ENCODE measurements around the gene KATNB1.

The KATNB1 gene

GRCh38 chr16:57754354-57755060 lies 18.9 kb downstream of the KATNB1 start:
- no peak overlapping the region for H3K27ac ChIP-seq
- TF ChIP-seq CTCF (conservative IDR thresholded peaks at IDR 0.05): no peak
- TF ChIP-seq ZFX (IDR thresholded peaks at IDR 0.05): no peak

GRCh38 chr16:57755061-57755684 lies 19.6 kb downstream of the KATNB1 start:
- H3K27ac ChIP-seq: no peak overlapping the region
- no peak for TF ChIP-seq CTCF (conservative IDR thresholded peaks at IDR 0.05)
- no peak for TF ChIP-seq ZFX (IDR thresholded peaks at IDR 0.05)

DNA sequence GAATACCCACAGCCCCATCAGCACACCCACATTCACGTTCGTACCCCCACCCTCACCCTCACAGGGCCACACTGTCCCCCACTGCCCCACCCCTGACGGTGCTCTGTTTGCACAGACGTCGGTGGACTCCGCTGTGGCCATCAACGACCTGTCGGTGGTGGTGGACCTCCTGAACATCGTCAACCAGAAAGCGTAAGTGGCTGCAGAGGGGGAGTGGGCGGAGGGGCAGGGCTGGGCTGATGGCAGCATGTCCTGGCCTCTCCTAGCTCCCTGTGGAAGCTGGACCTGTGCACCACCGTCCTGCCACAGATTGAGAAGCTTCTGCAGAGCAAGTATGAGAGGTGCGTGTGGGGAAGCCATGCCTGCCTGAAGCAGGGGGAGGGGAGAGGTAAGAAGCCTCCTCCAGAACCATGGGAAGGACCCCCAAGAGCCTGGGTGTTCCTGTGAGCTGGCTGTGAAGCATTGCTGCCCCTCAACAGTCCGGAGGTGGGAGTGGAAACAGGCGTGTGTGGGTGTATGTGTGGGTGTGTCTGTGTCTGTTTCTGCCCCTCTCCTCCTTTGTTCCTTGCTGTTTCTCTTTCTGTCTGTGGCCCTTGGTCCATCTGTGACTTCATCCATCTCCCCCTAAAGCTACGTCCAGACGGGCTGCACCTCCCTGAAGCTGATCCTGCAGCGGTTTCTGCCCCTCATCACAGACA lies 20.3 kb downstream of the KATNB1 start:
- no peak for TF ChIP-seq ZFX (IDR thresholded peaks at IDR 0.05)
- TF ChIP-seq CTCF (conservative IDR thresholded peaks at IDR 0.05): no peak
- no peak overlapping the region for H3K27ac ChIP-seq

DNA sequence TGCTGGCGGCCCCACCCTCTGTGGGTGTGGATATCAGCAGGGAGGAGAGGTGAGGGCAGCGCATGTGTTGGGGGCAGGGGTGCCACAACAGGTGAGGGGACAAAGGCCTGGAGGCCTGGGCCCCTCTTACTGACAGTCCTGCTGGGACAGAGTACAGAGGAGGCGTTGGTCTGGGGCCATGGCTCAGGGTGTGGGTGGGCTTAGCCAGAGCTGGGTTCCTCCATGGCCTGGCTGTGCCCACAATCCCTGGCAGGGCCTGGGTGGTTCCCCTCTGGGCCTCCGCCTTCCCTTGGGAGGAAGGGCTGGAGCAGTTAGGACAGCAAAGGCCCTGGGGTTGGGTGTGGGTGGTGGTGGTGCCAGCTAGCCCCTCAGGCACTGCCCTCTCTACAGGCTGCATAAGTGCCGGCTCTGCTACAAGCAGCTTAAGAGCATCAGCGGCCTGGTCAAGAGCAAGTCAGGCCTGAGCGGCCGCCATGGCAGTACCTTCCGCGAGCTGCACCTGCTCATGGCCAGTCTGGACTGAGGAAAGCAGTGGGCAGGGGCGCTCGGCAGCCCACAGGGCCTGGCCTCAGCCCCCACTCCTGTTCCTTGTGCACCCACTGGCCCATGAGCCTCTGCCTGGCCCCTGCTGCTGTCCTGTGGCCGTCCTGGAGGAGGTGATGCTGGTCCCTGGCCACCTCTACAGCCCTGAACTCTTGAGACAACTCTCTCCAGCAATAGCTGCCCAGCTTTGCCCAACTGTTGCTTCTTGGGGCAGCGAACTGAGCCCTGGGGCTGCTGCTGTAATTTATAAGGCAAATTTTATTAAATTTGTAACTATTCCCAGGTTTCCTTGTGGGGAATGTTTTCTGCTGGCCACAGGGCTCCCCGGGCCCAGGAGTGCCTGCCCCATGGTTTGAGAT lies 21.1 kb downstream of the KATNB1 start:
- TF ChIP-seq CTCF (conservative IDR thresholded peaks at IDR 0.05) (0 out of 2 replicates have a peak, but pooled peaks have one; percentile 34), ZFX (IDR thresholded peaks at IDR 0.05) (no peak)
- no peak overlapping the region for H3K27ac ChIP-seq

GRCh38 chr16:57757326-57757786 lies 21.8 kb downstream of the KATNB1 start:
- no peak for TF ChIP-seq ZFX (IDR thresholded peaks at IDR 0.05)
- peak; percentile 96 for TF ChIP-seq CTCF (conservative IDR thresholded peaks at IDR 0.05)
- no peak overlapping the region for H3K27ac ChIP-seq

DNA sequence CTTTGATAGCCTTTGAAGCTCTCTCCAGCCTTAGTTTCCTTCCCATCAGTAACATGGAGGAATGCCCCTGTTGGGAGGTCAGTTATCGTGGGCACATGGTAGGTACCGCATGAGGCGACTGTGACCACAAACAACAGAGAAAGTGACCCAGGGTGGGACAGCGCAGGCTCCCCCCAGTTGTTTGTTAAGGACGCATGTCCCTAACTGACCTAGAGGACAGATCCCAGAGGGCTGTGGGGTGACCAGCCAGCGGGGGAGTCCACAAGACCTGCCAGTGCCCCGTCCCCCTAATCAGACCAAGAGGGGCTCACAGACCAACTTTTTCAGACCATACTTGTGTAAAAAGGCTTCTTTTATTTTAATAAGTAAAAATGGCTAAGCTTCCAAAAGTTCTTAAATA lies 22.3 kb downstream of the KATNB1 start:
- TF ChIP-seq ZFX (IDR thresholded peaks at IDR 0.05) (no peak), CTCF (conservative IDR thresholded peaks at IDR 0.05) (no peak)
- no peak overlapping the region for H3K27ac ChIP-seq
